Measurements from ENCODE around the gene KDF1. TPM values are rescaled to one million over a fixed set of nuclear protein-coding genes. Genes with fewer than 3 reads are reported as not detected.

KDF1 gene
- total RNA-seq, 1 donor from 2014 or later: 7.4 TPM

GRCh38 chr1:26922431-26922729, 37.9 kb downstream of the KDF1 start:
- DNase-seq (ENCODE audit: extremely low spot score in 2 of 2): no peak
- peak overlapping the region; percentile 99 for H3K27ac ChIP-seq
- TF ChIP-seq POLR2A (IDR thresholded peaks at IDR 0.05): no peak
- no peak for TF ChIP-seq CTCF (IDR thresholded peaks at IDR 0.05)
- TF ChIP-seq POLR2AphosphoS5 (IDR thresholded peaks at IDR 0.05; ENCODE audit: insufficient read depth in 1 of 2, low read depth in 1 of 2): no peak
- intact Hi-C loops (cut with DNase I): no loop called here
- H3K4me1 ChIP-seq: peaks cover 26% of the 10 kb centered on the region
- peaks cover 0 to 24% of the 10 kb centered on the region in 2 donors for H3K36me3 ChIP-seq
- H3K4me3 ChIP-seq: peak overlapping the region; percentile 96
- no peaks in the 10 kb centered on the region for H3K27me3 ChIP-seq
- no peaks in the 10 kb centered on the region for H3K9me3 ChIP-seq

GRCh38 chr1:26921540-26922430, 38.5 kb downstream of the KDF1 start, which contains the start of gene NUDC:
Gene NUDC (plus strand): TSS chr1:26921743. CDS start chr1:26921849, 106 bp downstream.
- H3K9me3 ChIP-seq: no peaks in the 10 kb centered on the region
- no peaks in the 10 kb centered on the region for H3K27me3 ChIP-seq
- H3K4me3 ChIP-seq: peak within 1 kb of the TSS; percentile 96
- H3K36me3 ChIP-seq: peaks cover 0 to 23% of the 10 kb centered on the region in 2 donors
- H3K27ac ChIP-seq: peak within 1 kb of the TSS; percentile 99
- peaks cover 26% of the 10 kb centered on the region for H3K4me1 ChIP-seq
- peak; percentile 97 to 98 for DNase-seq (ENCODE audit: extremely low spot score in 2 of 2)
- TF ChIP-seq POLR2A (IDR thresholded peaks at IDR 0.05) (peak in 1 of 2 donors; percentile 72), POLR2AphosphoS5 (IDR thresholded peaks at IDR 0.05; ENCODE audit: insufficient read depth in 1 of 2, low read depth in 1 of 2) (peak; percentile 97 to 99), CTCF (IDR thresholded peaks at IDR 0.05) (no peak)
- intact Hi-C loops (cut with DNase I): no loop called here

- peaks cover 0 to 16% of the 10 kb centered on the region in 2 donors for H3K36me3 ChIP-seq
- no peaks in the 10 kb centered on the region for H3K9me3 ChIP-seq
- H3K27ac ChIP-seq: peak overlapping the region; percentile 99
- peak overlapping the region; percentile 96 for H3K4me3 ChIP-seq
- intact Hi-C loops (cut with DNase I): no loop called here
- TF ChIP-seq POLR2A (IDR thresholded peaks at IDR 0.05): no peak
- TF ChIP-seq POLR2AphosphoS5 (IDR thresholded peaks at IDR 0.05; ENCODE audit: insufficient read depth in 1 of 2, low read depth in 1 of 2): no peak
- TF ChIP-seq CTCF (IDR thresholded peaks at IDR 0.05): no peak
- H3K4me1 ChIP-seq: peaks cover 26% of the 10 kb centered on the region
- no peaks in the 10 kb centered on the region for H3K27me3 ChIP-seq
- DNase-seq (ENCODE audit: extremely low spot score in 2 of 2): peak in 1 of 2 donors; percentile 89
Observed at GRCh38 chr1:26921126-26921539, 39.1 kb downstream of the KDF1 start.

GRCh38 chr1:26915204-26915842, 44.9 kb downstream of the KDF1 start:
- Histone ChIP-seq H3K27ac (no peak overlapping the region), H3K27me3 (no peaks in the 10 kb centered on the region), H3K36me3 (no peaks in the 10 kb centered on the region), H3K4me1 (no peaks in the 10 kb centered on the region), H3K9me3 (no peaks in the 10 kb centered on the region), H3K4me3 (no peak overlapping the region)
- intact Hi-C loops (cut with DNase I): no loop called here
- TF ChIP-seq CTCF (IDR thresholded peaks at IDR 0.05) (no peak), POLR2AphosphoS5 (IDR thresholded peaks at IDR 0.05; ENCODE audit: insufficient read depth in 1 of 2, low read depth in 1 of 2) (no peak), POLR2A (IDR thresholded peaks at IDR 0.05) (no peak)
- no peak for DNase-seq (ENCODE audit: extremely low spot score in 2 of 2)

All from vagina (tissue), 2 donors.